Stimulated activated CD8-positive, alpha-beta memory T cell treated with anti-CD3 and anti-CD28 coated beads, Interleukin-12 subunit alpha, Interleukin-12 subunit beta, amount 100 ng/mL, for 1 hour (primary cell): ENCODE measurements around the gene RAD51B.

Experiments used
- DNase-seq: peaks from one replicate; pipeline ENCODE4 v3.0.0-alpha.2; 2020; ENCODE audit warnings: low read depth

The RAD51B gene

DNA sequence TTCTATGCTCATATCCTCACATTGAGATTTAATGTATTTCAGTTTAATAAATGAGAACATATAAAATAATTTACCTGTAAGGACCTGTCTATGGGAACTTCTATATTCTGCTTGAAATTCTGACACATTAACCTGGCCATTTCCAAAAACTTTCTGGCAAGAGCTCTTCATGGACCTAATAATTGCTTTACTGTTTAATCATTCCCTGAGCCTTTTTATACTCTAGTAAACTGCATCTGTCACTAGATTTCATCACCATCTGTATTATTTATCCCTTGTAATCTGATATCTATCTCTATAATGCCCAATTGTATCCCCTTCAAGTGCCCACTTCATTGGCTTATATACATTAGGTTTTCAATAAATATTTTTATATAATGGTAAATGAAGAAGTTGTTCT, 327.7 kb downstream of the RAD51B start:
- DNase-seq = no peak

DNA sequence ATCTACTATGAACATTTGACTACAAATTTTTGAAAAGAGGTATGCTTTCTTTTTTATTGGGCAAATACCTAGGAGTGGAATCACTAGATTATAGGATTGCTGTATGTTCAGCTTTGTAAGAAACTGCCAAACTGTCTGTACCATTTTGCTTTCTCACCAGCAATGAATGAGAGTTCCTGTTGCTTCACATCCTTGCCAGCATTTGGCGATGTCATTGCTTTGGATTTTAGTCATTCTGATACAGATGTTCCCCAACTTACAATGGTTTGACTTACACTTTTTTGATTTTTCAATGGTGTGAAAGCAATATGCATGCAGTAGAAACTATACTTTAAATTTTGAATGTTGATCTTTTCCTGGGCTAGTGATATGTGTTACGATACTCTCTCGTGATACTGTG, 328.7 kb downstream of the RAD51B start:
- no peak for DNase-seq

DNA sequence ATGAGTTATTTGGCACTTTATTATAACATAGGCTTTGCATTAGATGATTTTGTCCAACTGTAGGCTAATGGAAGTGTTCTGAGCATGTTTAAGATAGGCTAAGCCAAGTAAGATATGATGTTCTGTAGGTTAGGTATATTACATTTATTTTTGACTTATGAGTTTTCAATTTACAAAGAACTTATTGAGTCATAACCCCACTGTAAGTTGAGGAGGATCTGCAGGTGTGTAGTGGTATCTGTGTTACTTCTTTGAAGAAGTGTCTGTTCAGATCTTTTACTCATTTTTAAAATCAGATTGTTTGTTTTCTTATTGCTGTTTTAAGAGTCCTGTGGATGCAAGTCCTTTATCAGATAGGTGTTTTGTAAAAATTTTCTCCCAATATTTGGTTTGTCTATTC, 329.2 kb downstream of the RAD51B start:
- no peak for DNase-seq

DNA sequence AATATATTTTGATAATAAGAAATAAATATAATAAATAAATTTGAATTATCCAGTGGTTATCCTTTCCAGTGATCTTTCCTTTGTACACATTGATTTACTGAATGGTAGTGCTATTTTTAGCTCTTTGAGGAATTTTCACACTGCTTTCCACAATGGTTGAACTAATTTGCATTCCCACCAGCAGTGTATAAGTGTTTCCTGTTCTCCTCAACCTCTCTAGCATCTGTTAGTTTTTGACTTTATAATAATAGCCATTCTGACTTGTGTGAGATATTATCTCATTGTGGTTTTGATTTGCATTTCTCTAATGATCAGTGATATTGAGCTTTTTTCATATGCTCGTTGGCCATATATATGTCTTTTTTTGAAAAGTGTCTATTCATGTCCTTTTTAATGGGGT, 333.7 kb downstream of the RAD51B start:
- no peak for DNase-seq

DNA sequence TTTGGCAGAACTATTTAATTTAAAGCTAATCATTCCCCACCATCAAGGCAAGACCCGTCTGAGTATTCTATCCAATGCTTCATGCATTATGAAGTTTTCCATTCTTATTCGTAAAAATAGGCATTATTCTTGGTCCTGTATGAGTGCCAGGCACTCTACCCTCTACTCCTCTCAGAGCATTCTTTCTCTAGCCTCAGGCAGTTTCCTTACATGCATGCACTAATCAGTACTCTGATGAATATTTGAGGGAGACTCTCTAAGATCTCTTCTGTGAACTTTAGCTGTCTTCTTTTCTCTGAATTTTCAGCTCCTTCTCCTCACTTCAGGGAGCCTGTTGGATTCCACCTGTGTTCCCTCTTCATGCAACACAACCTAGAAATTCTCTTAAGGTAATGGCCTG, 334.7 kb downstream of the RAD51B start:
- no peak for DNase-seq

DNA sequence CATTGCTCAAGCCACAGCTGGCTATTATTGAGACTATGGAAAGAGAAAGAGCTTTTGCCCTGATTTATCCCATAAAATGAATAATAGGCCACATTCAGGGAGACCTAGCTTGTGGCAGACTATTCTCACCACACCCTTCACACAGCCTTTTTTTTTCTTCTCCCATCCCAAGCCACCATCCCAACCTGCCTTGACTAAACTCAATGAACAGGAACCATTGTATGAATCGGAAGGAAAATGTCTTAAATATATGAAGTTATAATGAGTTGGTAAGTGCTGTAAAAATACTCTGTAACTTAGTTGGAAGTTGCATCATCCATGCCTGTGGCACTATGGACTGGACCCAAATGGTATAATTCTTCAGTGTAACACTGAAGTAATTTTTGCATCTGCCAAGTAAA, 338.4 kb downstream of the RAD51B start:
- no peak for DNase-seq

DNA sequence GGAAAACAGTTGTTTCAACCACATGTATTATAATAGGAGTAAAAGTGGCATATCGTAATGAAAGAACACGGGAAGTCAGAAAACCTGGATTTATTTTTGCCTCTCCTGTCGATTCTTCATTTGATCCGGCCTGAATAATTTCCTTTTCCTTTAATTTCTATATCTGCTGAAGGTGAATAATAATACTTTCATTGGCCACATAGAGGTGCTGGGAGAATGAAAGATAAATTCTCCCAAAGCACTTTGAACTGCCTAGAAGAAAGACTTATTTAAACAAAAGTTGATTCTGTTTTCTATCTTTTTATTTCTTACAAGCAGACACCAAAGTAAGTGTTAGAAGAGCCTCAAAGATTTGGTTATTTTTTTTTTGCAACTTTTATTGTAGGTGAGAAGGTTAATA, 339.1 kb downstream of the RAD51B start:
- DNase-seq = no peak

DNA sequence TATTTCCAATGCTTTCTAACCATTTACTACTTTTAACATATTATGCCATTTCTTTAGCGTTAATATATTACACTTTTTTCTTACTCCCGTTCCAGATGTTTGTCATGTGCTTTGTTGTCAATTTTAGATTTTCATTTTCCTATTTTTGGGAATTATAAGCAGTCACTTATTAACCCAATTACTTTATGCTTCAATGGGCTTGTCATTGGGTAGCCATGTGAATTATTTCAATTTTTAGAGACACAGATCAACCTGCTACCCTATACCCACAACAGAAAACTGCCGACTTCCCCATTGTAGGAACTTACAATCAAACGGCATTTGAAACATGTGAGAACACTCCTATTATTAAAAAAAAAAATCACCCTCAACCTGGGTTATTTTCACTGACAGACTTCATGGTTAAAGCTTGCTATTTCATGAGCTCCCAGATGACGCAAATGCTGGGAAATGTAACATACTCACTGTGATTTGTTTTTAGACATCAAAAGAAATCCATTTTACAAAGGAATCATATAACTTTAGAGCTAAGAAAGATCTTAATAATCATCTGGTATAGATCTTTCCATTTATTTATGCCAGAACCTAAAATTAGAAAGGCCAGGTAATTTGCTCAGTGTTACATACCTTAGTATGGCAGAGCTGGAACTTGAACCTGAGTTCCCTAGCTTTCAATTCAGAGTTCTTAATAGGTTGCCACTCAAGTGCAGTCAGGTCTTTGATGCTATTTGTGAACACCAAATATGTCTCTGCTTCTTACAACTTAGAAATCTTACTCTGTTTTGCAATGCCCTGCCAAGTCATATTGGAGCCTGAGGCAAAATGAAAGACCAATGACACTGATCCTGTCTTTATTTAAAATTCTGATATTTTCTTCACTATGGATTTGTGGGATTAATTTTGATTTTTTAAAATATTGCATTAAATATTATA, 340.4 kb downstream of the RAD51B start:
- no peak for DNase-seq

DNA sequence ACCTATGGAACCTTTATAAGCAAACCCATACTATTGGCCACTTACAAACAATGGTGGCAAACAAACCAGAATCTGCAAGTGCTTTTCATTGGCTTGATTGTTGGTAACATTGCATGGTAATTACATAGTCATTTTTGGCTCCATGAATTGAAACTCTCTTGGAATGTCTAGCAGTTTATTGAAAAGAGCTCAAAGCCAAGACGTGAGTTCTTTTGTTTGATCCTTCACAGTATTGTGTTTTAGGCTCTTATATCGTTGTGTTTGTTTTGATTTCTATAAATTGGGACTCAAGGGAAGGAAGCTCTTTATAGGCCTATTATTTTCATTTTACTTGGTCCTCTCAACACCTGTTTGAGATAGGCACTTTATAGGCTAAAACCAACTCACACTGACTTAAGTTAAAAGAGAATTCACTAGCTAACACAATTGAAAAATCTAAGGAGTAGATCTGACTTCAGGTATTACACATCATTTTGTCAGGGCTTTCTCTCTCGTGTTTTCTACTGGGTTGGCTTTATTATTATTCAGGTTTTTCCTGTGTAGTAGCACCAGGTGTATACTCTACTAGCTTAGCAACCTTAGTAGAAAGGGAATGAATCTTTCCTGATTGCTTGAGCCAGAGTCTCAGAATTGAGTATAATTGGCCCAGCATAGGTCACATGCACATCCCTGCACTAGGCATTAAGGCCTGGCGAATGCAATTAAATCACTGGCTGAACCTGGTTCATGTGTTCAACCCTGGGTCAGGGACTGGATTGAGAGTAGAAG, 341.4 kb downstream of the RAD51B start:
- no peak for DNase-seq

DNA sequence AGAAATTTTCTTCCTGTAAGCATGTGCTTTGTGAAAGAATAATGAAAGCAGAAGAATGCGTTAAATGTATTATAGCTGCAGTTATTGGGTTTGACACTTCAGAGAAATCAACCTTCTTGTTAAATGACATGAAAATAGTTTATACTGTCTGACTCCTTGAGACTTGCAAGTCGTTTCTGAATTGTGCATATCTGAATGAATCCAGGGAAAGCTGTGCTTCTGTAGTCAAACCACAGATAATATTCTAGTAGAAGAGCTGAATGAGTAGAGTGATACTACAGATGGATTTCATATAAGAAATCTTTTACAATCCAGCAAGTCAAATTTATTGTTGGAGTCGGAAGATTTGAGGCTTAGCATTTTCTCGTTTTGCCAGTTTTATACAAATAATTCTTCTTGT, 343.3 kb downstream of the RAD51B start:
- no peak for DNase-seq

DNA sequence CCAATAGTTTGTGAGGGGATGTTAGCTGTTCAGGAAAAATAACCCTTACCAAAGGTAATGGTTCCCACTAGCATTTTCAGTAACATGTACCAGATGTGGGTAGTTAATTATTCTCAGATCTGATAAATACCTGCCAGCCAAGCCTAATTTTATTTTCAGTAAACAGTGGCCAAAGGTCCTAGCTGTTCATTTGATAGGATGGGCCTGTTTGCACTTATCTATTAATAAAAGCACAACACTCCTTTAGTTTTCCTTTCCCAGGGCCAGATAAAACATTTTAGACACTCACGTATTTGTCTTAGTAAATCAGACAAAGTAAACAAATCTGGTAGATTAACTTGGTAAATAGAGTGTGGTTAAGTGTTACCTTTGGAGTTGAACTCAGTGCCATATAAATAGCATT, 345.1 kb downstream of the RAD51B start:
- DNase-seq = no peak

DNA sequence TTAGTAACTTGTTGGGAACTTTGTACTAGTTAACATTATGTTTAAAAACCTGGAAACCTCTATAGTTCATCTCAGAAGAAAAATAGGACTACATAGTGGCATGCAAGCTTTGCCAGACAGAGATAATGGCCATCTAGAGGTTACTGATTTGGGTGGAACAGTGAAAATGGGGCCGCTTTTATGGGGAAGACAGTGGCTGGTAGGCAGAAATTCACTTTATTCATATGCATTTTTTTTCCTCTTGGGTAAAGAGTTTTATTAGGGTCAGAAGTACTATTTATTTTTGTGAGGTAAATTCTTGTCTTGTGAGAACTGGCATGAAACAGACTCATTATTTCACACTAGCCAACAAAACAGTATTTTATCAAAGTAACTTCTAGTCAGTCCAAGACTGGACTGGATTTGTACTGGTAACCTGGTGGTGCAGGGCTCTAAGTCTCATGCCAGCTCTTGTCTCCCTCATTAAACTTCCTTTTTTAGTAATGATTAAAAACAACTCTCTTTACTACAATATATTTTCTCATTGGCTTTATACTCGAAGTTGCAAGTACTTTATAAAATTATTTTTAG, 345.8 kb downstream of the RAD51B start:
- no peak for DNase-seq

DNA sequence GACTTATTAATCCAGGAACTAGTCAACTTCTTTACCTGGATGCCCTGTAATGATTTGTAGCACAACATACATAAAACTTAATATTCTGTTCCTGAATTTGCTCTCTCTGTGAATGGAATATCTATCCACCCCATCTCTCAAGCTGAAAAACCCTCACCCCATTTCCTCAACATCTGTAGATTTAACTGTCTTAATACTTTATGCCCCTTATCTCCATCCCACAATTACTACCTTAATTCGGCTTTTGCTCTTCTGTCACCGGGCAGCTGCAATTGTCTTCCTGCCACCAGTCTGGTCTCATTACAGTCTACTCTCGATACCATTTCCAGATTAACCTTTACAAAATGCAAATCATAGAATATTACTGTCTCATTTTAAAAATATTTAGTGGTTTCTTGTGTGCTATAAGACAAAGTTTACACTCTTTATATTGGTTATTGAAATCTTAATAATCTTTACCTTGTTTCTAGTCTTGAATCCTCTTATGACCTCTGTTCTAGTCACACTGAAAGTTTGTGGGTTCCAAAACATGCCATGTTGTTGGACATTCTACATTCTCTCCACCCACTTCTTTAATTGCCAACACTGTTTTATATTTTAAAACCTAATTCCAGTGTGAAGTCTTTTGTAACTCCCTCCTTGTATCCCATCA, 347.3 kb downstream of the RAD51B start:
- DNase-seq = no peak

DNA sequence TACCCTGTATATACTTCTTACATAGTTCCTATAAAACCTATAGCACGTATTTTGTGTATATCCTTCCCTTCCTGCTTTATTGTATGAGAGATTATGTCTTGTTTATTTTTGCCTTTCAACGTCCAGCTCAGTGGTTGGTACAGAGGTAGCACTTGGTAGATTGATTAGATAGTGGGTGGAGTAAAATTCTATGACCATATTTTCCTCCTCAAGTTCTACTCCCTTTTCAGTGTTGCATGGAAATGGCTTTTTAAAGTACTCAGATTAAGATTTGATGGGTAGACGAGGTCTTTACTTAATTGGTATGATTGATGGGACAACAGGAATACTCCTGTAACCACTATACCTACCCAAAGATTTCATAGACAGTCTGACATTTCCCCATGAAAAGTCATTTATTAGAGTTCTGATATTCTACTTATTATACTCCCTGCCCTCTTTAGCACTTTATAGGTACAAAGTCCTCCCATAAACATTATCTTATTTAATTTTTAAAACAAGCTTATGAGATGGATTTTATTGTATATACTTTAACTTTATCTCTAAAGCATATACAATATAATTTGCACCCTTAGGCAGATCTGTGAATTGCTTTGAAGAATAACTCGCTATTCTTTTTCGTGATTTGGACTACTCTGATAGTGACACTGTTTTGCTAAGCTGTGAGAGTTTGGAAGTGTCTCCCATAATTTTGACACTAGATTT, 348.0 kb downstream of the RAD51B start:
- DNase-seq = no peak

DNA sequence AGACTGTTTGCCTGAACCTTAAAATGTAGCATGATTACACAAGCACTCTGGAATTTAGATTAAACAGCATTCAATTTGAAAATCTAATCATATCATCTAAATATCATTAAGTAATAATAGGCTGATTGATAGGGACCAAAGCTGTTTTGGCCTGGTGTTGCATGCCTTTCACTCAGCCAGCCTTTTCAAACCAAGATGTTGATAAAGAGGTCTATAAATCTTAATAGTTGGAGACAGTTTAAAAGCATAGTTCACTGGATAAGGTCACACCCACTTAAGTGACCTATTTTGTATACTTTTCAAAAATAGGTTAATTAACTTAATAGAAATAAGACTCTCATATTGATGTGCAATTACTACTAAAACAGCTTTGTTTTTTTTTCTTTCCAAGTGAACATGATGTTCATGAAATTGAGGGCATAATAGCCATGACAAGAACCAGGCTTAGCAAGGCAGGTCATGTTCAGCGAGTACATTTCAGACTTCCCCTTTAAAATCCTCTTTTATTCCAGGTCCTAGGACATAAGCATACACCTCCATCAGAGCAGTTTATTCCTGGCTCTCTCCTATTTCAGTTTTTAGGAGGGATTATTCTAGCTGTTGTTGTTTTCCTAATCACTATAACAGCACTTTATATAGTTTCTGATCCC, 349.0 kb downstream of the RAD51B start:
- DNase-seq = no peak

DNA sequence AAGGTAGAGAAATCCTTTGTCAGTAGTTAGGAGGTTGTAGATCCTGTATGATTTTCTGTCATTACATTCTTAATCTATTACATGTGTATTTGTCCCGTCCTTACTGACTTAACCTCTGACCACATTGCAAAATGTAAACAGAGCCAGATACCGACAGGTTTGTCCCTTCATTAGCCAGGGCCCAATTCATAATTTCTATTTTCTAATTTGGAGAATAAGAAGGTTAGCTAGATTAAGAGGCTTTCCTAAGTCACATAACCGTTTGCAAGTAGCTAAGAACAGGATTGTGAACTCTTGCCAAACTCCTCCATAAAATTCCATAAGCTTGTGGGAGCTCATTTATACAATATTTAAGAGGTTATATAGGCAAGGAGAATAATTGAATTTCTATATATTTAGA, 352.6 kb downstream of the RAD51B start:
- DNase-seq = no peak

DNA sequence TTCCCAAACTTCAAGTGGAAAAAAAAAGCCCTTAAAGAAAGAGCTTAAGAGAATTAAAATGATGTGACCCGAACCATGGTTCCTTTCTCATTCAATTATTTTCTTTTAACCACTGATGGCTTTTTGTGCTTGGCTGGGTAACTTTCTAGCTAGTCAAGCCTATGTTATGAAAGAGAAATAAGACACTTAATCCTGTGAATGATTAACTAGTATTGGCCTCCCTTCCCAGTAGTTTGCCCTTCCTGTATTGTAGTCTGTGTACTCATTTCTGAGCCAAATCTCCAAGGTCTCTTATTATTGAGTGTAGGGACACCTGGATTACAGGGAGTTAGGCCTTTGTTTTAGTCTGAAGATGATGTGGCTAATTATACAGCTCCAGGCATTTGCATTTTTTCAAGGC, 353.0 kb downstream of the RAD51B start:
- no peak for DNase-seq

DNA sequence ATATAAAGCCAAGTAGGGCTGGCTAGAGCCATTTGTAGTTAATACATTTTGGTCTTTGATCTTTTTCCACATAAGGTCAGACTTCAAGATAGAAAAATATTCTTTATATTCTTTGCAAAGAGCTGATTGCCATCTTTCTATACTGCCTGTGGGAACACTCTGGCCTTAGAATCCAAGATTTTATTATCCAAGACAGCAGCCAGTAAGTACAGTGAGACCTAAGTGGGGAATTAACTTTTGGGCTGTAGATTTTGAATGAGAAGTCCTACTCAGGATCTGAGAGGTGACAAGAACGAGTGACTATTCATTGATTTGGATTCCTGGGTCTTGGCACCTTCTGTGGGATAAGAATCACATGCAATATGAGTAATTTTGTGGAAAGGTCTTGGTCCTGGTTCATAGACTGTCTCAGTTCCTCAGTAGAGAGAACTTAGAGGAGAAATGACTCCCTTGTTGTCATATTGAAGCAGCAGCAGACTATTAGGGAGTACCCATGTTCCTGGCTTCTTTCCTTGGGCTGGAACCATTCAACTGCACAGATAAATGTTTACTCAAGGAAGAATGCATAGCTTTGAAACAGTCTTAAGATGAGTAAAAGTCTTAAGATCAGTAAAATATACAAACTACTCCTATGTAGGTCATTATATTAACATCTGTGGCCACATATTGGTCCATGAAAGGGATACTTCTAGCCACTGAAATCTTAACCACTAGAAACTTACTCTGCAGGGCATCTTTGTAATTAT, 353.8 kb downstream of the RAD51B start:
- no peak for DNase-seq

DNA sequence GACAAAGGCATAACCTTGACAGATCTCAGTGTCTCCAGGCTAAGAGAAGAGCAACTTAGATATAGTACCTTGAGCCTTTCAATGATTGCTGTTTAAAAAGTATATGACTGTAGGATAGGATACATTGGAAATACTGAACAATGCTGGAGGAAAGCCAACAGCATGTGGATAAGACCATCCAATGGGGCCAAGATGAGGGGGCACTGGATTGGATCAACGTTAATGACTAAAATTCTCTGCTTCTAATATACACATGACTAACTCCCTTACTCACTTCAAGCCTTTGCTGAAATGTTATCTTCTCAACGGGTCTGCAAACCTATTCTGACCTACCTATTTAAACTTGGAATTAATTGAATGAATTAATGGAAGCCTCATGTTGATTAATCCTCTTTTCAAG, 354.9 kb downstream of the RAD51B start:
- no peak for DNase-seq

DNA sequence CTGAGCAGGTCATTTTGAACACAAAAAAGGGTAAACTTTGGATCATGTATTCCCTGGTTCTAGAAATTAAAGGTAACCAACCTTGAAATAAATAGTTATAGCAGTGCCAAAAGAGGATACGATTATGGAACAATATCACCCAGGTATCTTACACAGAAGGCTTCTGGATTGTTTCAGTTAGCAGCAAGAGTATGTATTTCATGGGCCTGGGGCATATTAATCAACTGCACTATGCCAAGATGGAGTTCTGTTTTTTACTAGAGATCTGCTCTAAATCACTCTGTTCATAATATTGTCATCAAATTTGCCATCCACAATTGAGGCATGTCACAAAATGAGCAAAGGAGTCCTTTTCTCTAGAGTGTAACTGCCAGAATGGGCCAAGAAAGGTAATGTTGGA, 357.1 kb downstream of the RAD51B start:
- no peak for DNase-seq

DNA sequence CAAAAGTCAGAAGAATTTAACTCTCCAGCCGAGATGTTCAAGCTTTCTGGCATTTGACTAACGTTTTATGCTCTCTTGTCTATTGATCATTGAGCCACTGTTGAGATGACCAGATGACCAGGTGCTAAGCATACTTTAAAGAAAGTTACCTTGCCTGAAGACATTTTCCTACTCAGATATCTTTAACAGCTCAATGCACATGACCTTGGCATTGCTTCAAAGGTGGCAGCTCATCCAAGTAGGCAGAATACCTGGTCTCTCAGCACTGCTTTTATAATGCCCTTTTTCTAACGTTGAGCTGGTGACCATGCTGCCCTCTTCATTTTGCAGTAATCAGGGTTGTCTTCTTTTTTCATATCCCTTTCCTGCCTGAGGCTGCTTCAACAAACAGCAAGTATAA, 358.1 kb downstream of the RAD51B start:
- no peak for DNase-seq
